Heart right ventricle (tissue), 16 donors: ENCODE measurements around the gene CETN1. TPM values are rescaled to one million over a fixed set of nuclear protein-coding genes. Genes with fewer than 3 reads are reported as not detected.

Source experiments
- ATAC-seq, 8 donors: fragments of 200-7000 bp; cut with Tn5 transposase; one replicate each; pipeline ENCODE4 v1.9.1; 2020; ENCODE audit warnings: mild to moderate bottlenecking in 8 of 8, moderate library complexity in 8 of 8, moderate number of reproducible peaks in 1 of 8
- DNase-seq, 2 donors: peaks; one replicate each; pipeline ENCODE4 v3.0.0-alpha.2; 2020
- H3K27ac ChIP-seq, 10 donors: fragments of 200-600 bp; sonication (generic) in 2 of 10; one replicate each; pipeline versions ENCODE4 v1.5.0 to v1.8.0; 2020 to 2022; ENCODE audit warnings: mild to moderate bottlenecking in 3 of 10
- H3K27me3 ChIP-seq, 7 donors: fragments of 200-600 bp; one replicate each; pipeline ENCODE4 v1.8.0; 2021 to 2022; ENCODE audit warnings: mild to moderate bottlenecking in 2 of 7
- H3K36me3 ChIP-seq, 9 donors: fragments of 200-600 bp; sonication (generic) in 1 of 9; one replicate each; pipeline versions ENCODE4 v1.5.0 to v1.8.0; 2020 to 2022; ENCODE audit warnings: mild to moderate bottlenecking in 2 of 9
- H3K4me1 ChIP-seq, 9 donors: fragments of 200-600 bp; sonication (generic) in 1 of 9; one replicate each; pipeline versions ENCODE4 v1.5.0 to v1.8.0; 2020 to 2022; ENCODE audit warnings: mild to moderate bottlenecking in 4 of 9
- H3K4me3 ChIP-seq, 10 donors: fragments of 200-600 bp; sonication (generic) in 2 of 10; one replicate each; pipeline versions ENCODE4 v1.5.0 to v1.8.0; 2020 to 2022; ENCODE audit warnings: mild to moderate bottlenecking in 7 of 10, moderate library complexity in 2 of 10
- H3K9me3 ChIP-seq, 11 donors: fragments of 200-600 bp in 10 of 11; sonication (generic) in 2 of 11; one replicate each; pipeline versions ENCODE4 v1.5.0 to v1.8.0; 2013 to 2022; ENCODE audit warnings: mild to moderate bottlenecking in 2 of 11, control low read depth in 1 of 11, moderate library complexity in 1 of 11
- CTCF ChIP-seq, 9 donors: fragments of 200-600 bp; sonication (generic) in 2 of 9; IDR thresholded peaks; one replicate each; pipeline versions ENCODE4 v1.5.0 to v1.8.0; 2021 to 2022; ENCODE audit warnings: antibody characterized with exemption in 9 of 9, mild to moderate bottlenecking in 5 of 9, moderate library complexity in 1 of 9
- WGBS, 2 donors: extraction: QIAGEN DNeasy Blood & Tissue Kit; methylation state at CpG; one replicate each; pipeline ENCODE4 v1.1.7; 2013; ENCODE audit warnings: inconsistent platforms in 1 of 2; 5-methylcytosine and 5-hydroxymethylcytosine counted together
- intact Hi-C, 10 donors: fragments of 100-400 bp; cut with DNase I; formaldehyde crosslinking; loops; one replicate each; pipeline versions ENCODE4 v1.11.1 to v1.14.2; 2022
- polyA plus RNA-seq, 2 donors: library from polyadenylated mRNA; stranded (reverse); fragments of 200-250 nt; gene quantifications; one replicate each; pipeline ENCODE4 v1.2.3, GENCODE V29; 2013
- total RNA-seq, 10 donors: library from RNA; stranded (reverse); fragmentation: NEBNext Ultra II Directional in 3 of 10; extraction: Animal tissue kit (Norgen Biotek cat#: 25700) in 3 of 10; gene quantifications; one replicate each; pipeline versions ENCODE4 v1.2.1 to v1.2.4, GENCODE V29; 2021 to 2023
- donor health status: Arrhythmogenic right ventricular cardiomyopathy.
- donor health status: ischemic (EF 13 %, LVEDD 7.1; RV severe dilation, severe dysfunction).
- donor health status: healthy with polysubstance abuse.
- donor health status: DM: no; HTN: yes; CAD: no.
- donor health status: DM: no; HTN: no; CAD: no.
- donor health status: ischemic (EF 25% LVEDD 6.9; RV normal size, moderate dysfunction).
- donor health status: ischemic (EF 25% LVEDD 5.7; RV mildly dilated, moderate dysfunction).
- donor health status: healthy.
- donor health status: DM: yes; HTN: yes; CAD: no.
- donor health status: Ischemic cardiomyopathy.
- donor health status: ischemic (EF 35%, LVEDD 5.7; RV mildly dilated, moderate dysfunction).
- donor health status: nonischemic (EF 11% LVEDD 7.7; RV severe dilation, severe dysfunction).
- donor health status: DM: yes; HTN: yes; CAD: no.
- donor health status: PGD.
- donor health status: ischemic (EF 29% LVEDD 5.4; RV normal size, mild dysfunction).
- donor health status: nonischemic (EF 23%, LVEDD 6.1; RV moderate dilation, normal function).

Gene CETN1
- total and polyA plus RNA-seq, 12 donors = not detected

DNA sequence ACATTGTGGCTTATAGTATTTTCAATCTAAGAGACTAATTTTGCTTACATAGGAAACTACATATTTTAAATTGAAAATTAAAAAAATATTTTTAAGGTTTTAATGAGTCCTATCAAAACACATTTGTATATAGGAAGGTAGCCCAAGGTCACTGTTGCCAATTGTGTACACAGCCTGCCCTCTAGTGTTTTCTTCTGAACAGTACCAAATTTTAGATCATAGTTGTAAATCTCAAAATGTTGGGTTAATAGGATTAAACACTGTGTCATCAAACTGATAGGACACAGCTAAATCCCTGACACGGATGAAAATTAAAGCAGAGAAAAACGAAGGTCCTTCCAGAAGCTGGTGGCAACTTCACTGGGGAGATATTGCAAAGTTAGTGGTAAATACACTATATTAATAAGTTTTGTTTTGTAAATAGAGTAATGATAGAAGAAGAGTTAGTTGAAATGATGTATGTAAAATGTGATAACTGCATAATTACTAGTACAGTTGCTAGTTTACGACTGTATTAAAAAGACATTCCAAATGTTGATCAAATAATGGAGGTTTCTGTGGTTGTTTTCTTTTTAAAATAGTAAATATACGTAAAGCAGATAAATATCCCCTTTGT lies 36.3 kb downstream of the CETN1 start:
- peaks cover 0 to 17% (median 0%) of the 10 kb centered on the region in 9 donors for H3K4me1 ChIP-seq
- 30 to 32% methylated on average over 4 of the region's 4 CpGs for WGBS, 2 donors
- no peak overlapping the region for H3K27ac ChIP-seq
- peaks cover 0 to 12% (median 8%) of the 10 kb centered on the region in 7 donors for H3K27me3 ChIP-seq
- H3K36me3 ChIP-seq = no peaks in the 10 kb centered on the region
- ATAC-seq (peak in 7 of 8 donors; percentile 33 to 72 (median 68)), DNase-seq (no peak)
- H3K4me3 ChIP-seq = no peak overlapping the region
- peak; percentile 40 to 89 (median 73) for TF ChIP-seq CTCF (IDR thresholded peaks at IDR 0.05)
- no peaks in the 10 kb centered on the region for H3K9me3 ChIP-seq
- intact Hi-C loops = loop anchor here in 8 of 10 donors (2.0 to 10.0 kb wide), 5 partner anchors 122 to 330 kb away; no protein-coding TSS in a partner anchor

DNA sequence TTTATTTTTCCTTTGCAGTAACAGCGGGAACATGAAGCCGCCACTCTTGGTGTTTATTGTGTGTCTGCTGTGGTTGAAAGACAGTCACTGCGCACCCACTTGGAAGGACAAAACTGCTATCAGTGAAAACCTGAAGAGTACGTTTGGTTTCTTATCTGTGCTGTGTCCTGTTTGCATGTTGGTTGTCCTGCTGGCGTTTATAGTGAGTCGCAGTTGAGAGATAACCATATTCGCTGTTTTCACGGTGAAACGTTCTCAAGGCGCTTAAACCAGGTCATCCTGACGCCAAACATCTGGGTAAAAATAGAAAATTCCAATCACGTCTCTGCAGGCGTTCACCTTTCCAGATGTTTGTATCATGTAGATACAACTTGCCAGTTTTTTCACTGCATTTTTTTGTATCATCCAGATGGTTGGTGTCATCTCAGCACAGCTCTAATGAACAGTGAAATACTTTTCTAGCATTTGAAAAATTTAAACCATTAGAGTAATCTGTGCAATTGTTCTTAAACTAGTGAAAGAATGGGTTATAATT lies 37.9 kb downstream of the CETN1 start:
- Histone ChIP-seq H3K9me3 (no peaks in the 10 kb centered on the region), H3K27ac (no peak overlapping the region), H3K36me3 (no peaks in the 10 kb centered on the region), H3K4me1 (peaks cover 0 to 17% (median 0%) of the 10 kb centered on the region in 9 donors), H3K4me3 (no peak overlapping the region), H3K27me3 (peaks cover 0 to 12% (median 8%) of the 10 kb centered on the region in 7 donors)
- TF ChIP-seq CTCF (IDR thresholded peaks at IDR 0.05) = no peak
- intact Hi-C loops = loop anchor here in 8 of 10 donors (2.0 to 10.0 kb wide), 5 partner anchors 123 to 331 kb away; no protein-coding TSS in a partner anchor
- DNase-seq = no peak
- ATAC-seq = no peak
- WGBS, 2 donors = 28 to 50% methylated on average over 13 of the region's 13 CpGs

DNA sequence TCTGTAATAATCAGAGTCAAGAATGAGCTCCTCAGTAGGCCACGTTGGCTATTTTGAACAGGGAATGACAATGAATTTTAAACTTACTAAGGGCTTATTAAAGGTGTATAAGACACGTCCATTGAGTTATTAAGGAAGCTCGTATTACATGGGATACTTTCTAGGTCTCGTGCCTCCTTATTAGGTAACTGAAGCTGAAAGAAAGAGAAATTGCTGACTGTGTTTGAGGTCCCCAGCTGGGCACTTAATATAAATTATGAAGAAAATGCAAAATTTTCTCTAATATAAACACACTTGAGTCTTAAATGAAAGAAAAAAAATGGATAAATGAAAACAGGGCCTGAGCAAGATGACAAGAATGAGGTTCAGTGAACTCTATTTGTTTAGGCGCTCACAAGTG lies 38.4 kb downstream of the CETN1 start:
- Histone ChIP-seq H3K27ac (no peak overlapping the region), H3K4me1 (peaks cover 0 to 17% (median 0%) of the 10 kb centered on the region in 9 donors), H3K4me3 (no peak overlapping the region), H3K9me3 (no peaks in the 10 kb centered on the region), H3K27me3 (peaks cover 0 to 14% (median 8%) of the 10 kb centered on the region in 7 donors), H3K36me3 (no peaks in the 10 kb centered on the region)
- intact Hi-C loops = loop anchor here in 3 of 10 donors (5.0 to 10.0 kb wide), 3 partner anchors 124 to 331 kb away; no protein-coding TSS in a partner anchor
- DNase-seq (no peak), ATAC-seq (no peak)
- TF ChIP-seq CTCF (IDR thresholded peaks at IDR 0.05) = no peak
- WGBS, 2 donors = 88 to 92% methylated on average over 5 of the region's 5 CpGs

- H3K27ac ChIP-seq = no peak overlapping the region
- no peak for ATAC-seq
- H3K36me3 ChIP-seq = no peaks in the 10 kb centered on the region
- WGBS, 2 donors = 35 to 45% methylated on average over 7 of the region's 7 CpGs
- intact Hi-C loops = loop anchor here in 6 of 10 donors (5.0 to 10.0 kb wide), 5 partner anchors 83 to 216 kb away; no protein-coding TSS in a partner anchor
- peaks cover 0 to under 1% (median 0%) of the 10 kb centered on the region in 9 donors for H3K4me1 ChIP-seq
- H3K9me3 ChIP-seq = no peaks in the 10 kb centered on the region
- no peak overlapping the region for H3K4me3 ChIP-seq
- no peak for DNase-seq
- TF ChIP-seq CTCF (IDR thresholded peaks at IDR 0.05) = no peak
- H3K27me3 ChIP-seq = peaks cover 0 to 14% (median 8%) of the 10 kb centered on the region in 7 donors
Observed at GRCh38 chr18:621291-622043, 41.3 kb downstream of the CETN1 start.
